GM15510 (cell line): ENCODE measurements around the gene ANGPTL4.

Experiments used
- POLR2A ChIP-seq: IDR thresholded peaks from 3 replicates; pipeline ENCODE4 v1.6.1; 2011; ENCODE audit warnings: borderline replicate concordance; ENCODE audit not compliant: insufficient read length; ENCODE audit errors: extremely low read depth

The ANGPTL4 gene

DNA sequence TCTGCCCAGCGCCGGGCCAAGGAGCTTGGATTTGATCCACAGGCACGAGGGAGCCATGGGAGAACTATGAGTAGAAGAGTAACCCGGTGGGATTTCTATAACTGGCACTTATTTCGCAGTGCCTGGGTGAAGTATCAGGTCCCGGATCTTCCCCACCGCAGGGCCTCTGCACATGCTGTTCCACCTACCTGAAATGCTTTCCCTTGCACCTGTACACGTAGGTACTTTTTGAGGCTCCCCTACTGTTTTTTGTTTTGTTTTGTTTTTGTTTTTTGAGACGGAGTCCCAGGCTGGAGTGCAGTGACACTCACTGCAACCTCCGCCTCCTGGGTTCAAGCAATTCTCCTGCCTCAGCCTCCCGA is 20.5 kb upstream of the ANGPTL4 start:
- no peak for TF ChIP-seq POLR2A

GRCh38 chr19:8352134-8352827 is 11.7 kb upstream of the ANGPTL4 start:
- no peak for TF ChIP-seq POLR2A

DNA sequence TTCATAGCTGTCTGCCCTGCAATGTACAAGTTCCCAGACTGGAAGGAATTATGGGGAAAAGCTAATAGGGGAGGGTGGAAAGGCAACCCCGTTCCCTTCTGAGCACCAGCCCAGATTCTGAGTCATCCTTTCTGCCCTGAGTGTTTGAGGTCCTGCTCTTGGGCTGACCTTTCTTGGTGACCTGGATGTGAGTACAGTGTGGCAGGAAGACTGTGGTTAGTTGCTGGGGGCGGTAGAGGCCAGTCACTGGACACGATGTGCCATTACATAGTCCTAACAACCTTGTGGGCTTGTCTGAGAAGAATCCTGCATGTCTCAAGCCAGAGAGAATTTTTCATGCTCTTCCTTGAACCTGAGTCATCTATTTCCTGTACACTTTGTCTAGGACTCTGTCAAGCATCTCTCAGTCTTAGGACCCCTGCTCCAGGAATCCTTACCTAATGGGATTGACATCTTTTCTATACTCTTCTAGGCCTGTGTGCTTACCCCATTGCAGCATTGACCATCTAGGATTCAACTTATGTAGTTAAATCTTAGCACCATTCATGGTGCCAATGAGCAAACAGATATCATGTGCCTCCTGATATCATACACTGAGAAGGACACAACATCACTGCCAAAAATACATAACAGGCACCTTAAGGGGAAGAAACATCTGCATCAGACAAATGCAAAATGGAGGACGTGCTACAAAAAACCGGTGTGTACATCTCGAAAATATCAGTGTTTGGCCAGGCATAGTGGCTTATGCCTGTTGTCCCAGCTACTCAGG is 8.1 kb upstream of the ANGPTL4 start:
- no peak for TF ChIP-seq POLR2A

- no peak for TF ChIP-seq POLR2A
Measured at GRCh38 chr19:8357007-8357521, 6.9 kb upstream of the ANGPTL4 start.

DNA sequence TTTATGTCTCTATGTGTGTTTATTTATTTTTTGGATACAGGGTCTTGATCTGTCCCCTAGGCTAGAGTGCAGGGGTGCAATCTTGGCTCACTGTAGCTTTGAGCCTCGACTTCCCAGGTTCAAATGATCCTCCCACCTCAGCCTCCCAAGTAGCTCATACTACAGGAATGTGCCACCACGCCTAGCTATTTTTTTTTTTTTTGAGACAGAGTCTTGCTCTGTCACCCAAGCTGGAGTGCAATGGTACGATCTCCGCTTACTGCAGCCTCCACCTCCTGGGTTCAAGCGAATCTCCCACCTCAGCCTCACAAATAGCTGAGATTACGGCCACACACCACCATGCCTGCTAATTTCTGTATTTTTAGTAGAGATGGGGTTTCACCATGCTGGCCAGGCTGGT is 5.0 kb upstream of the ANGPTL4 start:
- TF ChIP-seq POLR2A = no peak

- TF ChIP-seq POLR2A = no peak
Measured at GRCh38 chr19:8360196-8360595, 3.8 kb upstream of the ANGPTL4 start.

DNA sequence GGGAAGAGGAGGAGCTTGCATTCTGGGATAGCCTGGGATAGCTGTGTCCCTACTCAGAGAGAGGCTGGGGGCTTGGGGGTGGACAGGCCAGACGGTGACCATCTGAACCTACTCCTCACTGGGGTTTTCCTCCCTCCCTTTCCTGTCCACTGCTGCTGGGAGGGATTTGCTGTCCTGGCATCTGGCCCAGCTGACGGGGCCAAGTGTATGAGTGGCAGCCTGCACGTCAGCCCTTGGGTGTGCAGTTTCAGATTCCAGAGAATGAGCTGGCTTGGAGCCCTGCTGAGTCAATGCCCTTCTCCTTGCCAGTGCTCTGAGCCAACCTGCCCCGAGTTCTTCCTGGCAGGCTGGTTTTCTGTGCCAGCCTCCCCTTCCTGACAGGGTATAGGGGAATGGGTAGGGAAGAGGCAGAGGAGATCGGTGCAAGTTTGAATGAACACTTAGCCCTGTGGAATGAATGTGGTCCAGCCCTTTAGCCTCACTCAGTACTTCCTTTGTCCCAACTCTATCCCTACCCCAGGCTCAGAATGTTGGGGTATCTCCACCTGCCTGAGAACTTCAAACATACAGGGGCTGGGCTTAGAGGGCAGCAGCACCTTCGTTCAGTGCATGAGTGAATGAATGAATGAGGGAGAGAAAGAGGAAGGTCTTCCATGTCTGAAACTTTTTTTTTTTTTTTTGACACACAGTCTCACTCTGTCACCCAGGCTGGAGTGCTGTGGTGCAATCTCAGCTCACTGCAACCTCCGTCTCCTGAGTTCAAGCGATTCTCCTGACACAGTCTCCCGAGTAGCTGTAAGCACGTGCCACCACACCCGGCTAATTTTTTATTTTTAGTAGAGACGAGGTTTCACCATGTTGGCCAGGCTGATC is 1.8 kb upstream of the ANGPTL4 start:
- TF ChIP-seq POLR2A = no peak

GRCh38 chr19:8366121-8366581 is 2.2 kb downstream of the ANGPTL4 start:
- TF ChIP-seq POLR2A = no peak

DNA sequence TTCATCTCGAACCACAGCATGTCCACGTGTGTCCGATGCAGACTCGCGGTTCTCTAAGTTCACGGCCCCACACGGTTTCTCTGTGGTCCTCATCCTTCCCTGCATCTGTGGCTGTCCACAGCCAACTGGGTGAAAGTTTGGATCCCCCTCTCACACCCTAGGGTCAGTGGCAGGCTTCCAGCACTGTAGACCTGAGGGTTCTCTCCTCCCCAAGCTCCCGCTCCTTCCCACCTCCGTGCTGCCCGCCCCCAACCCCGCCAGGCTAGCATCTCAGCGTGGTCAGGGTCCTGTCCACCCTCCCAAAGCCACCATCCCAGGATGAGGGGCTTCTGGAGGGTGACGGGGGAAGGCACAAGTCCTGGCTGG is 3.0 kb downstream of the ANGPTL4 start:
- no peak for TF ChIP-seq POLR2A

GRCh38 chr19:8367327-8368001 is 3.5 kb downstream of the ANGPTL4 start:
- TF ChIP-seq POLR2A = no peak

- no peak for TF ChIP-seq POLR2A
Measured at GRCh38 chr19:8370176-8371010, 6.4 kb downstream of the ANGPTL4 start.

DNA sequence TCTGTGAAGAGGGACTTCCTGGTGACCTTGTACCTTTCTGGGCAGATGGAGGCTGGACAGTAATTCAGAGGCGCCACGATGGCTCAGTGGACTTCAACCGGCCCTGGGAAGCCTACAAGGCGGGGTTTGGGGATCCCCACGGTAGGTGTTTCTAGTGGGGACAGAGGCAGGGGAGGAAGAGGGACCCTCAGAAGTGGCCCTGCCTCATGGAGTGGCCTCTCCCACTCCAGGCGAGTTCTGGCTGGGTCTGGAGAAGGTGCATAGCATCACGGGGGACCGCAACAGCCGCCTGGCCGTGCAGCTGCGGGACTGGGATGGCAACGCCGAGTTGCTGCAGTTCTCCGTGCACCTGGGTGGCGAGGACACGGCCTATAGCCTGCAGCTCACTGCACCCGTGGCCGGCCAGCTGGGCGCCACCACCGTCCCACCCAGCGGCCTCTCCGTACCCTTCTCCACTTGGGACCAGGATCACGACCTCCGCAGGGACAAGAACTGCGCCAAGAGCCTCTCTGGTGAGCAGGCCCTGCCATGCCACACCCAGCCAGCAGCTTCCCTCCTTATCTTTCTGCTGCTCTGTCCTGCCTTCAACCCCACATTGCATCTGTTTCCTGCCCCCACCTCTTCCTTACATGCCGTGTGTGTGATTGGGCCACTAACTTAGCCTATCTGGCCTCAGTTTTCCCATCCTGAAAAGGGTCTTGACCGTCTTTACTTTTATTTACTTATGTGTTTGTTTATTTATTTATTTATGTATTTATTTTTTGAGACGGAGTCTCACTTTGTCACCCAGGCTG is 7.3 kb downstream of the ANGPTL4 start:
- TF ChIP-seq POLR2A = no peak
